ENCODE data around the gene VN1R5.
"Not testable (repeated sequence)": the region's sequence is repeated elsewhere in the genome, so short reads cannot be mapped to it uniquely, and the experiment has no call there.

The VN1R5 gene

DNA sequence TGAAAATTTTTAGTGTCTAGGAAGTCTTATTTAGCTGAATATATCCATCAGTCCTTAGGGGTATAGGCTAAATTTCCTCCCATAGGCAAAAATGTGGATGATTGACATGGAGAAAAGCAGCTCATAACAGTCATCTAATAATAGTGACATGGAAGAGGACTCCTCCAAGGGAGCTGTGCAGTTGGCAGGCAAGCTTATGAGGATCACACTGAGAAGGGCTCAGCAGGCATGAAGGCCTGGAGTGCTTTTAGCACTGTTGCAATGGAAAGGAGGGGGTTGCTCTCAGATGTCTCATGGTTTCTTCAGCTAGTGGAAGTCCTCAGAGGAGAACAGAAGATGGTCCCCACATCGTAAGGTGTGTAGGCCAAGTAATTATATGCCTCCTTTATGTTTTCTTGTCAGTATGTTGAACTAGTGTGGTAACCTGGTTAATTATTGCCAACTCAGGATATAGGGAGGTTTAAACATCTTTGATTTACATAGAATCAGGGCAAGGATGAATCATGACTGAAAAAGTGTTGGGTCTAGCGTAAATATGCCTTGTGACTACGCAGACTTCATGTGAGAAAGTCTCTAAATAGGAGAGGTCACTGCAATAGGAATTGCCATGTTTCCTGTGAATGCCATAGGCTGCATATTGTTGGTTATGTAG, 18.9 kb downstream of the VN1R5 start:
- no peak overlapping the region for H3K27ac ChIP-seq
- no peak for TF ChIP-seq ZFX (IDR thresholded peaks at IDR 0.05; ENCODE audit: borderline replicate concordance)
- TF ChIP-seq, protein P1, sequence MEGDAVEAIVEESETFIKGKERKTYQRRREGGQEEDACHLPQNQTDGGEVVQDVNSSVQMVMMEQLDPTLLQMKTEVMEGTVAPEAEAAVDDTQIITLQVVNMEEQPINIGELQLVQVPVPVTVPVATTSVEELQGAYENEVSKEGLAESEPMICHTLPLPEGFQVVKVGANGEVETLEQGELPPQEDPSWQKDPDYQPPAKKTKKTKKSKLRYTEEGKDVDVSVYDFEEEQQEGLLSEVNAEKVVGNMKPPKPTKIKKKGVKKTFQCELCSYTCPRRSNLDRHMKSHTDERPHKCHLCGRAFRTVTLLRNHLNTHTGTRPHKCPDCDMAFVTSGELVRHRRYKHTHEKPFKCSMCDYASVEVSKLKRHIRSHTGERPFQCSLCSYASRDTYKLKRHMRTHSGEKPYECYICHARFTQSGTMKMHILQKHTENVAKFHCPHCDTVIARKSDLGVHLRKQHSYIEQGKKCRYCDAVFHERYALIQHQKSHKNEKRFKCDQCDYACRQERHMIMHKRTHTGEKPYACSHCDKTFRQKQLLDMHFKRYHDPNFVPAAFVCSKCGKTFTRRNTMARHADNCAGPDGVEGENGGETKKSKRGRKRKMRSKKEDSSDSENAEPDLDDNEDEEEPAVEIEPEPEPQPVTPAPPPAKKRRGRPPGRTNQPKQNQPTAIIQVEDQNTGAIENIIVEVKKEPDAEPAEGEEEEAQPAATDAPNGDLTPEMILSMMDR (IDR thresholded peaks at IDR 0.05), result no peak

DNA sequence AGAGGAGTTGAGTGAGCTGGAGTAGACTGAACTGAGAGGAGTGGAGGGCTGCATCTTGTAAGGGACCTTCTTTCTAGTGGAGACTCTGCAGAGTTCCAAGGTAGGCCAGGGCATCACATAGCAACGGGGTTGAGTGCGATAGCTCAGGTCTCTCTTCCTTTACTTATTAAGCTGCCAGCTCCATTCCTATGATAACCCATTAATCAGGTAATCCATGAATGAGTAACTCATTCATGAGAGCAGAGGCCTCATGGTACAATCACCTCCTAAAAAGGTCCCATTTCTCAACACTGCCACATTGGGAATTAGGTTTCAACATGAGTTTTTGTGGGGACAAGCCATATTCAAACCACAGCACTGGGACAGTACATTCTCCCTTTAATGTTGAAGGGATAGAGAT, 21.3 kb downstream of the VN1R5 start:
- no peak for TF ChIP-seq ZFX (IDR thresholded peaks at IDR 0.05; ENCODE audit: borderline replicate concordance)
- TF ChIP-seq, protein P1 (IDR thresholded peaks at IDR 0.05), result no peak
- H3K27ac ChIP-seq, result no peak overlapping the region

DNA sequence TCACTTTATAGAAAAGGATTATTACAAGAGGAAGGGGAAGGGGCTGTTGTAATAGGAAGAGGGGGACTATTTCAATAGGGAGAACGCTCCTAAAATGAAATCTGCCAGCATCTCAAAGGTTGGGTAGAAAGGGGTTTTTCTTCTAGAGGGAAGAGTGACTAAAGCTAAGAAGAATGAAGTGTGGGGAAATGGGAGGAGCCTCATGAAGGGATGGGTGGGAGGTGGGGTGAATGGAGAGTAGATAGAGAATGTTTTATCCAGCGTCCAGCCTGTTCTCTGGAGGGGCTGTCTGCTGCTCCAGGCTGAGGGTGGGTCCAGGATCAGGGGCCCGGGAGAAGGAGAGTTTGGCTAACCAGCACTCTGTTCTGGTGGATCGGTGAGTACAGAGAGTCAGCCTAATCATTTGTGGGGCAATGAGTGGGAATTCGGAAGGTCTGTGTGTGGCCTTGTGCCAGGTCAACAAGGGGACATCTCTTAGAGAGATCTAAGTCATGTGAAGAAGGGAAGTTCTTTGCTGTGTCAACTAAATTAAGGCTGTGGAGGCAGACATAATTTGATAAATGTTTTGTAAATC, 25.2 kb downstream of the VN1R5 start:
- no peak overlapping the region for H3K27ac ChIP-seq
- TF ChIP-seq ZFX (IDR thresholded peaks at IDR 0.05; ENCODE audit: borderline replicate concordance), result no peak
- TF ChIP-seq, protein P1 (IDR thresholded peaks at IDR 0.05), result no peak

DNA sequence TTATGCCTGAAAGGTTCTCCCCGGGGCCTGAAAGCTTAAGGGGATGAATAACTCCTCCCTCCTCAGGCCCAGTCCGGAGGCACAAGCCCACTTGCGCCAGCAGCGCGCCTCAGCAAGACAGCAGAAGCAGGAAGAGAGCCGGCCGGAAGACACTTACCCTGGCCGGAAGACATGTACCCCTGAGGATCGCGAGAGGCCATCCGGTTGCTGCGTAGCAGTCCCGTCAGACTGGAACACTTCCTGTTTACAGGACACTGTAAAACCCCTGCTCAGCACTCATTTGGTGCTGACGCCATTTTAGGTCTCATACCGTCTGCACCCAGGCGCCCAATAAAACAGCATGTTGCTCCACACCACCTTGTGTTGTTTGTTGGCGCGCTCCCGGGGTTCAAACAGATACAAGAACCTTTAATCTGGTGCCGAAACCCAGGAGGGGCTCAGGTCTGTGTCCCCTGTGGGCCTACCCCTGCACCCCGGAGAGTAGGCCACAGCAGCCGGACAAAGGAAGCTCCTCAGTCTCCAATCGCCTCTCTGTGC, 30.3 kb downstream of the VN1R5 start:
- no peak for TF ChIP-seq ZFX (IDR thresholded peaks at IDR 0.05; ENCODE audit: borderline replicate concordance)
- TF ChIP-seq, protein P1 (IDR thresholded peaks at IDR 0.05), result no peak
- H3K27ac ChIP-seq, result no peak overlapping the region

DNA sequence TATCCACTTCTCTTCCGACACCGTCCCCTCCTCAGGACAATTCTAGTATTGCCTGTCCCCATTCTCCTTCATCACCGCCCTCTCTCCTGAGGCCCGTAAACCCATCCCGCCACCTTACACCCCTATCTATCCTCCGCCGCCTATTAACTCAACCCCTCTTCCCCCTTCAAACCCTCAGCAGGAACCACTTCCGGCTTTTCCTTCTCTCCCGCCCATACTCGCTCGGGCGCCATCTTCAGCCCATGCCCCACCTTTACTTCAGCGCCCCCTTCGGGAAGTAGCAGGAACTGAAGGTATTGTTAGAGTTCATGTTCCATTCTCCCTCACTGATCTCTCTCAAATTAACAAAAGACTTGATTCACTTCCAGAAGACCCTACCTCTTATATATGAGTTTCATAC, 31.6 kb downstream of the VN1R5 start:
- TF ChIP-seq ZFX (IDR thresholded peaks at IDR 0.05; ENCODE audit: borderline replicate concordance), result no peak
- TF ChIP-seq, protein P1 (IDR thresholded peaks at IDR 0.05), result peak; percentile 72
- no peak overlapping the region for H3K27ac ChIP-seq

DNA sequence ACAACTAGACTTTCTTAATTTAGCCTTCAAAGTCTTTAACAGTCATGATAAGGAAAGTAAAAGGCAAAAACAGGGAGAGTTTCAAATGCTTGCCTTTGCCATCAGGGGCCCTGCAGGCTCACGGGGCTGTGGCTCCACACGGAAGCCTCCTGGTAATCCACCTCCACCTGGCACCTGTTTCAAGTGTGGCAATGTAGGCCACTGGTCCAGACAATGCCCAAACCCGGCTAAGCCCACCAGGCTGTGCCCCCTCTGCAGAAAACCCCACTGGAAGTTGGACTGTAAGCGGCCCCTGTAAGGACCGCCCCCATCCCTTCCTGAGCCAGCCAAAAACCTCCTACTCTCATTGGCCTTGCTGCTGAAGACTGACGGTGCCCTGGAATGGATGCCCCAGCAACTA, 32.5 kb downstream of the VN1R5 start:
- TF ChIP-seq, protein P1 (IDR thresholded peaks at IDR 0.05), result no peak
- TF ChIP-seq ZFX (IDR thresholded peaks at IDR 0.05; ENCODE audit: borderline replicate concordance), result no peak
- no peak overlapping the region for H3K27ac ChIP-seq

DNA sequence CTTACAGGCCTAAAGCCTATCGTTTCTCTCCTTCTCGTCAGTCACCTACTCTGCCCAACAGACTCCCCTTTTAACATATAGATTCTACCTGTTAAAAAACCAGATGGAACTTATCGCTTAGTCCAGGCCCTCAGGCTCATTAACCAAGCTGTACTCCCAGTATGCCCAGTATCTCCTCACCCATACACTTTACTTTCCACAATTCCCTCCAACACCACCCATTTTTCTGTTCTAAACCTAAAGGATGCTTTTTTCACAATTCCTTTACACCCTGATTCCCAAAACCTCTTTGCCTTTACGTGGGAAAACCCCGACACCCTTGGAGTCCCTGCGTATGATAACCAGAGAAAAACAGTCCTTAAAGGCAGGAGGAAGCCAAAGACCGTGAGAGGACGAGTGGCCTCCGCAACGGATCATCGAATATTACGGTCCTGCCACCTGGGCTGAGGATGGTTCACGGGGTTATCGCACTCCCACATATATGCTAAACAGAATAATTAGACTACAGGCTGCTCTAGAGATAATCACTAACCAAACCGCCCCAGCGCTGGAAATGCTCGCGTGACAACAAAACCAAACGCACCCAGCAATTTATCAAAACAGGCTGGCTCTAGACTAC, 33.5 kb downstream of the VN1R5 start:
- not testable (repeated sequence) for H3K27ac ChIP-seq

Measured in 22Rv1 (cell line).